RWPE2 (cell line): ENCODE measurements around the gene POU2F3.

Experiments
- ATAC-seq: fragments of 200-7000 bp; cut with Tn5 transposase; 3 replicates; pipeline ENCODE4 v1.9.1; 2021; ENCODE audit warnings: low read depth
- DNase-seq: peaks from one replicate; pipeline ENCODE4 v3.0.0-alpha.2; 2020; ENCODE audit warnings: low spot score
- H3K27ac ChIP-seq: fragments of 450-650 bp; 2 replicates; pipeline ENCODE4 v1.5.1; 2017; ENCODE audit warnings: mild to moderate bottlenecking; ENCODE audit not compliant: poor library complexity, severe bottlenecking
- H3K27me3 ChIP-seq: fragments of 250-450 bp; sonication (Bioruptor Pico); 2 replicates; pipeline ENCODE4 v1.5.1; 2021; ENCODE audit warnings: mild to moderate bottlenecking, moderate library complexity; ENCODE audit not compliant: insufficient read depth, poor library complexity, severe bottlenecking
- H3K36me3 ChIP-seq: fragments of 250-450 bp; sonication (Bioruptor Pico); 2 replicates; pipeline ENCODE4 v1.5.1; 2020; ENCODE audit warnings: low read depth, mild to moderate bottlenecking, moderate library complexity
- H3K4me1 ChIP-seq: fragments of 250-450 bp; sonication (Bioruptor Pico); 2 replicates; pipeline ENCODE4 v1.5.1; 2021; ENCODE audit warnings: mild to moderate bottlenecking, moderate library complexity; ENCODE audit not compliant: insufficient read depth, poor library complexity, severe bottlenecking
- H3K4me3 ChIP-seq: fragments of 250-450 bp; sonication (Bioruptor Pico); 2 replicates; pipeline ENCODE4 v1.5.1; 2021; ENCODE audit warnings: mild to moderate bottlenecking, moderate library complexity; ENCODE audit not compliant: severe bottlenecking
- H3K9me3 ChIP-seq: fragments of 250-450 bp; sonication (Bioruptor Pico); 2 replicates; pipeline ENCODE4 v1.5.1; 2021; ENCODE audit warnings: mild to moderate bottlenecking, moderate library complexity; ENCODE audit not compliant: severe bottlenecking
- CTCF ChIP-seq: fragments of 450-650 bp; IDR thresholded peaks from one replicate; pipeline ENCODE4 v1.5.1; 2017; ENCODE audit warnings: mild to moderate bottlenecking, moderate library complexity; ENCODE audit not compliant: poor library complexity, severe bottlenecking

The POU2F3 gene

GRCh38 chr11:120221115-120221752 is 18.7 kb upstream of the POU2F3 start:
- no peak overlapping the region for H3K27ac ChIP-seq
- DNase-seq (no peak), ATAC-seq (no peak)
- no peak overlapping the region for H3K4me3 ChIP-seq
- no peaks in the 10 kb centered on the region for H3K9me3 ChIP-seq
- no peak for TF ChIP-seq CTCF
- H3K36me3 ChIP-seq = no peaks in the 10 kb centered on the region
- no peaks in the 10 kb centered on the region for H3K4me1 ChIP-seq
- H3K27me3 ChIP-seq = no peaks in the 10 kb centered on the region

- Histone ChIP-seq H3K27me3 (no peaks in the 10 kb centered on the region), H3K27ac (no peak overlapping the region), H3K4me3 (no peak overlapping the region), H3K9me3 (no peaks in the 10 kb centered on the region), H3K4me1 (no peaks in the 10 kb centered on the region), H3K36me3 (no peaks in the 10 kb centered on the region)
- ATAC-seq (no peak), DNase-seq (no peak)
- no peak for TF ChIP-seq CTCF
Measured at GRCh38 chr11:120222916-120223315, 17.0 kb upstream of the POU2F3 start.

GRCh38 chr11:120223793-120224192 is 16.1 kb upstream of the POU2F3 start:
- H3K4me1 ChIP-seq = no peaks in the 10 kb centered on the region
- no peak for ATAC-seq
- H3K4me3 ChIP-seq = no peak overlapping the region
- no peak for DNase-seq
- TF ChIP-seq CTCF = no peak
- no peaks in the 10 kb centered on the region for H3K36me3 ChIP-seq
- H3K27me3 ChIP-seq = no peaks in the 10 kb centered on the region
- no peak overlapping the region for H3K27ac ChIP-seq
- no peaks in the 10 kb centered on the region for H3K9me3 ChIP-seq

GRCh38 chr11:120224361-120224760 is 15.6 kb upstream of the POU2F3 start:
- no peaks in the 10 kb centered on the region for H3K27me3 ChIP-seq
- H3K4me3 ChIP-seq = no peak overlapping the region
- ATAC-seq (no peak), DNase-seq (no peak)
- no peak for TF ChIP-seq CTCF
- no peaks in the 10 kb centered on the region for H3K9me3 ChIP-seq
- no peaks in the 10 kb centered on the region for H3K4me1 ChIP-seq
- H3K27ac ChIP-seq = no peak overlapping the region
- H3K36me3 ChIP-seq = no peaks in the 10 kb centered on the region

- no peak for ATAC-seq
- TF ChIP-seq CTCF = no peak
- Histone ChIP-seq H3K27me3 (no peaks in the 10 kb centered on the region), H3K27ac (no peak overlapping the region), H3K36me3 (no peaks in the 10 kb centered on the region), H3K4me3 (no peak overlapping the region), H3K4me1 (no peaks in the 10 kb centered on the region), H3K9me3 (no peaks in the 10 kb centered on the region)
- DNase-seq = no peak
Measured at GRCh38 chr11:120224972-120225909, 14.7 kb upstream of the POU2F3 start.
